ENCODE data around the gene GPA33.

- TF ChIP-seq CTCF (IDR thresholded peaks at IDR 0.05) (no peak), RFX5 (IDR thresholded peaks at IDR 0.05; ENCODE audit: low read length) (no peak), MEF2A (IDR thresholded peaks at IDR 0.05; ENCODE audit: borderline replicate concordance, low read depth) (no peak), PBX3 (IDR thresholded peaks at IDR 0.05) (no peak), FOSL2 (IDR thresholded peaks at IDR 0.05; ENCODE audit: borderline replicate concordance, low read depth) (no peak), GATA2 (CRISPR knock-in tag; IDR thresholded peaks at IDR 0.05) (no peak), NRF1 (IDR thresholded peaks at IDR 0.05; ENCODE audit: low read depth, low read length) (no peak), MAX (IDR thresholded peaks at IDR 0.05; ENCODE audit: low read depth) (no peak), EP300 (IDR thresholded peaks at IDR 0.05; ENCODE audit: borderline replicate concordance in 1 of 2, low read depth in 1 of 2, low read length in 1 of 2) (no peak), RCOR1 (IDR thresholded peaks at IDR 0.05; ENCODE audit: low read length) (no peak), SIN3A (IDR thresholded peaks at IDR 0.05; ENCODE audit: borderline replicate concordance, low read depth, low read length) (no peak), POLR2AphosphoS5 (IDR thresholded peaks at IDR 0.05; ENCODE audit: low read depth, low read length) (no peak), REST (IDR thresholded peaks at IDR 0.05; ENCODE audit: low read depth, low read length) (no peak)
These were observed 24.7 kb downstream of the GPA33 start for GRCh38 chr1:167065471-167065870.

Measured in SK-N-SH (cell line).